IPS-11a (cell line): ENCODE measurements around the gene MRGPRX2.

Source experiments
- H3K4me3 ChIP-seq: one replicate; pipeline ENCODE4 v1.5.1; 2013; ENCODE audit warnings: low read depth, low read length, control low read depth

Gene MRGPRX2

GRCh38 chr11:19060629-19061028, at the start of gene MRGPRX2:
MRGPRX2 (minus strand) TSS chr11:19060717; CDS start chr11:19056402, 4,315 bp downstream.
- H3K4me3 ChIP-seq: no peak within 1 kb of the TSS

- no peak overlapping the region for H3K4me3 ChIP-seq
These were observed 49.8 kb upstream of the MRGPRX2 start for GRCh38 chr11:19110295-19110694.

- no peak overlapping the region for H3K4me3 ChIP-seq
These were observed 46.6 kb upstream of the MRGPRX2 start for GRCh38 chr11:19107125-19107524.

- H3K4me3 ChIP-seq: no peak overlapping the region
These were observed 44.5 kb upstream of the MRGPRX2 start for GRCh38 chr11:19105011-19105410.

- H3K4me3 ChIP-seq: no peak overlapping the region
These were observed 42.0 kb upstream of the MRGPRX2 start for GRCh38 chr11:19102521-19102900.

- no peak overlapping the region for H3K4me3 ChIP-seq
These were observed 41.4 kb upstream of the MRGPRX2 start for GRCh38 chr11:19101796-19102520.

GRCh38 chr11:19100885-19101284, 40.4 kb upstream of the MRGPRX2 start:
- H3K4me3 ChIP-seq: no peak overlapping the region

GRCh38 chr11:19099093-19099492, 38.6 kb upstream of the MRGPRX2 start:
- no peak overlapping the region for H3K4me3 ChIP-seq

- H3K4me3 ChIP-seq: no peak overlapping the region
These were observed 34.3 kb upstream of the MRGPRX2 start for GRCh38 chr11:19094859-19095258.

GRCh38 chr11:19093976-19094375, 33.5 kb upstream of the MRGPRX2 start:
- no peak overlapping the region for H3K4me3 ChIP-seq

GRCh38 chr11:19092850-19093249, 32.3 kb upstream of the MRGPRX2 start:
- H3K4me3 ChIP-seq: no peak overlapping the region

- no peak overlapping the region for H3K4me3 ChIP-seq
These were observed 31.8 kb upstream of the MRGPRX2 start for GRCh38 chr11:19092342-19092741.

GRCh38 chr11:19091366-19091765, 30.8 kb upstream of the MRGPRX2 start:
- no peak overlapping the region for H3K4me3 ChIP-seq

- no peak overlapping the region for H3K4me3 ChIP-seq
These were observed 28.9 kb upstream of the MRGPRX2 start for GRCh38 chr11:19089421-19089820.

GRCh38 chr11:19088791-19089190, 28.3 kb upstream of the MRGPRX2 start:
- no peak overlapping the region for H3K4me3 ChIP-seq

GRCh38 chr11:19087658-19088057, 27.1 kb upstream of the MRGPRX2 start:
- H3K4me3 ChIP-seq: no peak overlapping the region

GRCh38 chr11:19084661-19085315, 24.3 kb upstream of the MRGPRX2 start:
- no peak overlapping the region for H3K4me3 ChIP-seq

- H3K4me3 ChIP-seq: no peak overlapping the region
These were observed 22.6 kb upstream of the MRGPRX2 start for GRCh38 chr11:19083166-19083565.

- no peak overlapping the region for H3K4me3 ChIP-seq
These were observed 20.1 kb upstream of the MRGPRX2 start for GRCh38 chr11:19080579-19080993.

- no peak overlapping the region for H3K4me3 ChIP-seq
These were observed 19.3 kb upstream of the MRGPRX2 start for GRCh38 chr11:19079643-19080440.

GRCh38 chr11:19077965-19078364, 17.4 kb upstream of the MRGPRX2 start:
- H3K4me3 ChIP-seq: no peak overlapping the region
